GM12878 (cell line): ENCODE data around the gene SLC15A5. TPM values are rescaled to one million over a fixed set of nuclear protein-coding genes. Genes with fewer than 3 reads are reported as not detected.

Source experiments
- ATAC-seq: fragments of 200-7000 bp; cut with Tn5 transposase; 3 replicates; pipeline ENCODE4 v1.9.1; 2020; ENCODE audit warnings: mild to moderate bottlenecking, moderate library complexity
- BruUV-seq: library from RNA; stranded (reverse); fragments of 400-500 nt; replicated peaks from 2 replicates; lab custom pipeline; 2021; lab: Mats Ljungman, UMichigan
- CTCF ChIA-PET: fragments of 300-600 bp; sonication (Branson Sonifier 250); formaldehyde crosslinking; extraction: SDS; loops from one replicate; lab custom pipeline; 2021; ENCODE audit warnings: inconsistent platforms; lab: Yijun Ruan, JAX
- POLR2A ChIA-PET: fragments of 350-600 bp; formaldehyde crosslinking; extraction: SDS; loops from one replicate; lab custom pipeline; 2021; ENCODE audit warnings: inconsistent platforms; lab: Charles Lee
- RAD21 ChIA-PET: fragments of 300-600 bp; sonication (Branson Sonifier 250); formaldehyde crosslinking; loops from one replicate; lab custom pipeline; 2023; ENCODE audit warnings: antibody characterized with exemption; ENCODE audit not compliant: unreplicated experiment; lab: Charles Lee
- SMC1A ChIA-PET: fragments of 300-600 bp; sonication (Branson Sonifier 250); formaldehyde crosslinking; loops from one replicate; lab custom pipeline; 2023; ENCODE audit not compliant: unreplicated experiment, uncharacterized antibody; lab: Charles Lee
- DNase-seq: peaks from one replicate; pipeline ENCODE4 v3.0.0-alpha.2; 2011; ENCODE audit warnings: low read depth, low spot score
- FAIRE-seq: peaks from 3 replicates; lab custom pipeline; 2011; peaks lifted over from hg19 to GRCh38; lab: Jason Lieb, UNC
- H2AFZ ChIP-seq: 2 replicates; pipeline ENCODE4 v1.6.0; 2011; ENCODE audit warnings: low read depth, low read length, control low read depth; ENCODE audit not compliant: control insufficient read depth
- H3K27ac ChIP-seq: 2 replicates; pipeline ENCODE4 v1.5.1; 2011; ENCODE audit warnings: control low read depth; ENCODE audit not compliant: control insufficient read depth, insufficient read depth
- H3K27me3 ChIP-seq, 2 experiments: replicated peaks in 1 of 2; 2 replicates each; pipeline versions ENCODE4 v1.6.0 to v1.6.1; 2011; ENCODE audit warnings: low read length in 1 of 2; ENCODE audit not compliant: control insufficient read depth in 2 of 2, insufficient read depth in 2 of 2
- H3K36me3 ChIP-seq, 2 experiments: 2 replicates each; pipeline ENCODE4 v1.5.1; 2011; ENCODE audit warnings: low read length in 1 of 2; ENCODE audit not compliant: control insufficient read depth in 2 of 2, insufficient read depth in 2 of 2
- H3K4me1 ChIP-seq: 2 replicates; pipeline ENCODE4 v1.6.1; 2011; ENCODE audit warnings: mild to moderate bottlenecking, low read length, moderate library complexity, mixed read lengths; ENCODE audit not compliant: control insufficient read depth, insufficient read depth
- H3K4me2 ChIP-seq: 2 replicates; pipeline ENCODE4 v1.6.0; 2011; ENCODE audit warnings: control low read depth; ENCODE audit not compliant: control insufficient read depth, insufficient read depth
- H3K4me3 ChIP-seq: fragments of 200-600 bp; sonication (generic); 2 replicates; pipeline ENCODE4 v1.5.1; 2016
- H3K79me2 ChIP-seq: 2 replicates; pipeline ENCODE4 v1.6.0; 2011; ENCODE audit warnings: low read length; ENCODE audit not compliant: control insufficient read depth, insufficient read depth
- H3K9ac ChIP-seq: 2 replicates; pipeline ENCODE4 v1.8.0; 2011; ENCODE audit warnings: low read length, control low read depth, mixed read lengths; ENCODE audit not compliant: control insufficient read depth, insufficient read depth
- H3K9me3 ChIP-seq: replicated peaks from 3 replicates; pipeline ENCODE4 v1.5.1; 2011; ENCODE audit warnings: mild to moderate bottlenecking, low read length; ENCODE audit not compliant: control insufficient read depth, insufficient read depth
- H4K20me1 ChIP-seq: 2 replicates; pipeline ENCODE4 v1.6.0; 2011; ENCODE audit not compliant: control insufficient read depth, insufficient read depth
- ASH2L ChIP-seq: fragments of 300-600, 200-600 bp; sonication (generic); IDR thresholded peaks from 2 replicates; pipeline ENCODE4 v1.6.1; 2017; ENCODE audit warnings: low read depth, mild to moderate bottlenecking, borderline replicate concordance
- E4F1 ChIP-seq: fragments of 450-650 bp; IDR thresholded peaks from 2 replicates; pipeline ENCODE4 v1.6.1; 2018; ENCODE audit warnings: borderline replicate concordance, mild to moderate bottlenecking; ENCODE audit not compliant: partially characterized antibody
- HDAC2 ChIP-seq: fragments of 200-600 bp; sonication (generic); IDR thresholded peaks from 2 replicates; pipeline ENCODE4 v1.6.1; 2017
- JUNB ChIP-seq: IDR thresholded peaks from 2 replicates; pipeline ENCODE4 v1.6.1; 2016; ENCODE audit warnings: antibody characterized with exemption, mild to moderate bottlenecking
- LARP7 ChIP-seq: fragments of 450-650 bp; IDR thresholded peaks from 2 replicates; pipeline ENCODE4 v1.6.1; 2017; ENCODE audit warnings: mild to moderate bottlenecking
- MXI1 ChIP-seq: fragments of 150-350 bp; IDR thresholded peaks from 2 replicates; pipeline ENCODE4 v1.6.1; 2011; ENCODE audit warnings: low read depth, mild to moderate bottlenecking, inconsistent platforms, low read length, improper control_type of control experiment
- NR2F1 ChIP-seq: fragments of 450-650 bp; conservative IDR thresholded peaks from 2 replicates; pipeline ENCODE4 v1.6.1; 2017; ENCODE audit warnings: mild to moderate bottlenecking
- RUNX3 ChIP-seq: IDR thresholded peaks from 2 replicates; pipeline ENCODE4 v1.6.1; 2012; ENCODE audit warnings: low read length, inconsistent platforms
- SMARCA5 ChIP-seq: fragments of 450-650 bp; IDR thresholded peaks from 2 replicates; pipeline ENCODE4 v1.6.1; 2017; ENCODE audit warnings: mild to moderate bottlenecking
- SUZ12 ChIP-seq: fragments of 200-600 bp; sonication (generic); IDR thresholded peaks from one replicate; pipeline ENCODE4 v1.6.1; 2018; ENCODE audit warnings: antibody characterized with exemption, mild to moderate bottlenecking; ENCODE audit not compliant: unreplicated experiment
- TBL1XR1 ChIP-seq: IDR thresholded peaks from 2 replicates; pipeline ENCODE4 v1.6.1; 2012; ENCODE audit warnings: low read depth, low read length, improper control_type of control experiment
- YY1 ChIP-seq: IDR thresholded peaks from 2 replicates; pipeline ENCODE4 v1.6.1; 2011; ENCODE audit warnings: low read depth, mild to moderate bottlenecking, low read length
- ZNF274 ChIP-seq: IDR thresholded peaks from one replicate; pipeline ENCODE4 v1.8.0; 2011; ENCODE audit not compliant: insufficient read length, insufficient read depth
- WGBS: methylation state at CpG from one replicate; pipeline ENCODE4 v1.1.6; 2016; ENCODE audit warnings: low lambda C conversion rate; ENCODE audit not compliant: insufficient replicate concordance, insufficient coverage; ENCODE audit errors: missing lambda C conversion rate; 5-methylcytosine and 5-hydroxymethylcytosine counted together
- in situ Hi-C: fragments of 300-500 bp; cut with MboI; formaldehyde crosslinking; loops from 9 replicates; pipeline ENCODE4 v1.14.3; 2018; ENCODE audit warnings: mixed read lengths
- intact Hi-C: fragments of 100-400 bp; cut with micrococcal nuclease; formaldehyde crosslinking; loops from one replicate; pipeline ENCODE4 v1.14.2; 2022; ENCODE audit not compliant: unreplicated experiment
- polyA plus RNA-seq, 11 experiments: library from polyadenylated mRNA; depleted of rRNA in 4 of 11; unstranded in 6 of 11; stranded (reverse) in 5 of 11; fragments of >200 nt; fragmentation: Nextera tagmentation in 4 of 11; fragmentation: Illumina TruSeq in 1 of 11; extraction: Ambion mirVana in 4 of 11; extraction: Trizol in 1 of 11; gene quantifications; 1 replicate in 1 of 11; 2 replicates in 10 of 11; pipeline versions ENCODE4 v1.2.1 to v1.2.3, GENCODE V29; 2011 to 2016; ENCODE audit warnings: inconsistent platforms in 2 of 11, missing spikeins in 2 of 11, low read depth in 1 of 11
- total RNA-seq, 4 experiments: library from RNA; depleted of rRNA in 3 of 4; stranded (reverse); fragments of >200 nt in 3 of 4; fragmentation: Illumina TruSeq in 1 of 4; extraction: Trizol in 1 of 4; gene quantifications; 2 replicates each; pipeline versions ENCODE4 v1.2.1 to v1.2.3, GENCODE V29; 2013 to 2021
- TF ChIP-seq, protein P1 (sequence below): IDR thresholded peaks from 2 replicates; pipeline ENCODE4 v1.6.1; 2012; ENCODE audit warnings: low read length, inconsistent platforms
- TF ChIP-seq, protein P2 (sequence below): fragments of 450-650 bp; IDR thresholded peaks from 2 replicates; pipeline ENCODE4 v1.6.1; 2017; ENCODE audit warnings: antibody characterized with exemption, mild to moderate bottlenecking, moderate library complexity

SLC15A5 gene
- total and polyA plus RNA-seq, 10 of the 15 experiments (the other 5 are each of a cell fraction or from before 2014, with no cell fraction given): not detected

- BruUV-seq: no TSS peak
- no peak for DNase-seq
- H3K9ac ChIP-seq: no peak overlapping the region
- ATAC-seq: peak; percentile 65
- CTCF ChIA-PET: interaction anchor here (1.5 kb wide), 1 partner anchor 11 kb away, joined by 3 read pairs; no protein-coding TSS in a partner anchor
- H2AFZ ChIP-seq: no peak overlapping the region
- H3K4me3 ChIP-seq: no peak overlapping the region
- H3K27ac ChIP-seq: no peak overlapping the region
- H3K36me3 ChIP-seq: no peaks in the 10 kb centered on the region
- no peaks in the 10 kb centered on the region for H3K4me1 ChIP-seq
- POLR2A ChIA-PET: no interaction called here
- no peaks in the 10 kb centered on the region for H3K27me3 ChIP-seq
- SMC1A ChIA-PET: interaction anchor here (1.0 to 1.5 kb wide), 3 partner anchors 10 to 20 kb away, joined by 3 to 5 read pairs (median 3); no protein-coding TSS in a partner anchor
- H3K9me3 ChIP-seq: no peaks in the 10 kb centered on the region; the same call in 2 of the 3 replicates
- 18% methylated on average over 6 of the region's 6 CpGs for WGBS
- H3K4me2 ChIP-seq: no peak overlapping the region
- FAIRE-seq: no peak
- intact Hi-C loops: no loop called here
- in situ Hi-C loops: no loop called here
- no peaks in the 10 kb centered on the region for H3K79me2 ChIP-seq
- RAD21 ChIA-PET: no interaction called here
- no peaks in the 10 kb centered on the region for H4K20me1 ChIP-seq
- TF ChIP-seq HDAC2 (no peak), LARP7 (no peak), E4F1 (no peak), ASH2L (no peak), MXI1 (no peak), ZNF274 (no peak), SMARCA5 (no peak), JUNB (no peak), YY1 (no peak), RUNX3 (no peak), SUZ12 (no peak), TBL1XR1 (no peak), NR2F1 (no peak)
- TF ChIP-seq, protein P1, sequence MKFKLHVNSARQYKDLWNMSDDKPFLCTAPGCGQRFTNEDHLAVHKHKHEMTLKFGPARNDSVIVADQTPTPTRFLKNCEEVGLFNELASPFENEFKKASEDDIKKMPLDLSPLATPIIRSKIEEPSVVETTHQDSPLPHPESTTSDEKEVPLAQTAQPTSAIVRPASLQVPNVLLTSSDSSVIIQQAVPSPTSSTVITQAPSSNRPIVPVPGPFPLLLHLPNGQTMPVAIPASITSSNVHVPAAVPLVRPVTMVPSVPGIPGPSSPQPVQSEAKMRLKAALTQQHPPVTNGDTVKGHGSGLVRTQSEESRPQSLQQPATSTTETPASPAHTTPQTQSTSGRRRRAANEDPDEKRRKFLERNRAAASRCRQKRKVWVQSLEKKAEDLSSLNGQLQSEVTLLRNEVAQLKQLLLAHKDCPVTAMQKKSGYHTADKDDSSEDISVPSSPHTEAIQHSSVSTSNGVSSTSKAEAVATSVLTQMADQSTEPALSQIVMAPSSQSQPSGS: no peak
- TF ChIP-seq, protein P2, sequence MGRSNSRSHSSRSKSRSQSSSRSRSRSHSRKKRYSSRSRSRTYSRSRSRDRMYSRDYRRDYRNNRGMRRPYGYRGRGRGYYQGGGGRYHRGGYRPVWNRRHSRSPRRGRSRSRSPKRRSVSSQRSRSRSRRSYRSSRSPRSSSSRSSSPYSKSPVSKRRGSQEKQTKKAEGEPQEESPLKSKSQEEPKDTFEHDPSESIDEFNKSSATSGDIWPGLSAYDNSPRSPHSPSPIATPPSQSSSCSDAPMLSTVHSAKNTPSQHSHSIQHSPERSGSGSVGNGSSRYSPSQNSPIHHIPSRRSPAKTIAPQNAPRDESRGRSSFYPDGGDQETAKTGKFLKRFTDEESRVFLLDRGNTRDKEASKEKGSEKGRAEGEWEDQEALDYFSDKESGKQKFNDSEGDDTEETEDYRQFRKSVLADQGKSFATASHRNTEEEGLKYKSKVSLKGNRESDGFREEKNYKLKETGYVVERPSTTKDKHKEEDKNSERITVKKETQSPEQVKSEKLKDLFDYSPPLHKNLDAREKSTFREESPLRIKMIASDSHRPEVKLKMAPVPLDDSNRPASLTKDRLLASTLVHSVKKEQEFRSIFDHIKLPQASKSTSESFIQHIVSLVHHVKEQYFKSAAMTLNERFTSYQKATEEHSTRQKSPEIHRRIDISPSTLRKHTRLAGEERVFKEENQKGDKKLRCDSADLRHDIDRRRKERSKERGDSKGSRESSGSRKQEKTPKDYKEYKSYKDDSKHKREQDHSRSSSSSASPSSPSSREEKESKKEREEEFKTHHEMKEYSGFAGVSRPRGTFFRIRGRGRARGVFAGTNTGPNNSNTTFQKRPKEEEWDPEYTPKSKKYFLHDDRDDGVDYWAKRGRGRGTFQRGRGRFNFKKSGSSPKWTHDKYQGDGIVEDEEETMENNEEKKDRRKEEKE: no peak
Observed at GRCh38 chr12:16218934-16219751, 58.3 kb downstream of the SLC15A5 start.
